ENCODE results near the gene IQGAP1.

IQGAP1 gene

GRCh38 chr15:90449206-90449735 lies 61.2 kb downstream of the IQGAP1 start:
- TF ChIP-seq, protein P1, sequence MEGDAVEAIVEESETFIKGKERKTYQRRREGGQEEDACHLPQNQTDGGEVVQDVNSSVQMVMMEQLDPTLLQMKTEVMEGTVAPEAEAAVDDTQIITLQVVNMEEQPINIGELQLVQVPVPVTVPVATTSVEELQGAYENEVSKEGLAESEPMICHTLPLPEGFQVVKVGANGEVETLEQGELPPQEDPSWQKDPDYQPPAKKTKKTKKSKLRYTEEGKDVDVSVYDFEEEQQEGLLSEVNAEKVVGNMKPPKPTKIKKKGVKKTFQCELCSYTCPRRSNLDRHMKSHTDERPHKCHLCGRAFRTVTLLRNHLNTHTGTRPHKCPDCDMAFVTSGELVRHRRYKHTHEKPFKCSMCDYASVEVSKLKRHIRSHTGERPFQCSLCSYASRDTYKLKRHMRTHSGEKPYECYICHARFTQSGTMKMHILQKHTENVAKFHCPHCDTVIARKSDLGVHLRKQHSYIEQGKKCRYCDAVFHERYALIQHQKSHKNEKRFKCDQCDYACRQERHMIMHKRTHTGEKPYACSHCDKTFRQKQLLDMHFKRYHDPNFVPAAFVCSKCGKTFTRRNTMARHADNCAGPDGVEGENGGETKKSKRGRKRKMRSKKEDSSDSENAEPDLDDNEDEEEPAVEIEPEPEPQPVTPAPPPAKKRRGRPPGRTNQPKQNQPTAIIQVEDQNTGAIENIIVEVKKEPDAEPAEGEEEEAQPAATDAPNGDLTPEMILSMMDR (conservative IDR thresholded peaks at IDR 0.05) = no peak

DNA sequence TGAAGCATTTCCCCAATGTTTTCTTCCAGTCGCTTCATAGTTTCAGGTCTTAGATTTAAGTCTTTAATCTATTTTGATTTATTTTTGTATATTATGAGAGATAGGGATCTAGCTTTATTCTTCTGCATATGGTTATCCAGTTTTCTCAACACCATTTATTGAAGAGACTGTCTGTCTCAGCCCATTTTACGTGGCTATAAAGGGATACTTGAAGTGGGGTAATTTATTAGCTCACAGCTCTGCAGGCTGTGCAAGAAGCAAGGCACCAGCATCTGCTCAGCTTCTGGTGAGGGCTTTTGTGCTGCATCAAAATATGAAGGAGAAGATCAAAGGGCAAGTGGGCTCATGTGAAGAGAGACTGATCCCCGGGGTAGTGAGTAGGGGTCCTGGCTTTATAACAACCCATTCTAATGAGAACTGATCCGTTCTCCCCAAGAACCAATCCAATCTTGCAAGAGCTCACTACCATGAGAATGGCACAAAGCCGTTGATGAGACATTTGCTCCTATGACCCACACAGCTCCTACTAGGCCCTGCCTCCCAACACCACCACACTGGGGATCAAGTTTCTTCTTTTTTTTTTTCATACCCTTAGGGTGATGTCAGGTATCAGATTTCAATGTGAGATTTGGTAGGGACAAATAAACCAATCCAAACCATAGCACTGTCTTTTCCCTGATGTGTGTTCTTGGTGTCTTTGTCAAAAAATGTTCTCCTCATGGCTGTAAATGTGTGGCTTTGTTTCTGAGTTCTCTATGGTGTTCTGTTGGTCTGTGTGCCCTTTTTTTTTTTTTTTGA lies 63.2 kb downstream of the IQGAP1 start:
- TF ChIP-seq, protein P1 (conservative IDR thresholded peaks at IDR 0.05) = no peak
- no peak overlapping the region for H3K27ac ChIP-seq

More at GRCh38 chr15:90449206-90449735, 61.2 kb downstream of the IQGAP1 start:
- H3K27ac ChIP-seq = no peak overlapping the region

DNA sequence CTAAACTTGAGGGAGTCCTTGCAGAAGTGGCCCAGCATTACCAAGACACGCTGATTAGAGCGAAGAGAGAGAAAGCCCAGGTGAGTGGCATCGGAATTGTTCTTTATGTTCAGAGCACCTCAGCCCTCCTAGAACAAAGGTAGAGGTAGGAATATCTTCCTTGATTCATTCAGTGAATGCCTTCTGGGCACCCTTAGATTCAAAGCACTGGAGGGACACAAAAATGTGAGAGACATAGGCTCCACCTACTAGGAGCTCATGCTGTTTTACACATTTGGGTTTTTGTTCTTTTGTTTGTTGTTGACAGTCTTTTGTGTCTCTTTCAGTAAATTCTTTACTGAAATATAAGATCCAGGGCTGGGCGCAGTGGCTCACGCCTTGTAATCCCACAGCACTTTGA lies 68.2 kb downstream of the IQGAP1 start:
- TF ChIP-seq, protein P1 (conservative IDR thresholded peaks at IDR 0.05) = no peak
- no peak overlapping the region for H3K27ac ChIP-seq

DNA sequence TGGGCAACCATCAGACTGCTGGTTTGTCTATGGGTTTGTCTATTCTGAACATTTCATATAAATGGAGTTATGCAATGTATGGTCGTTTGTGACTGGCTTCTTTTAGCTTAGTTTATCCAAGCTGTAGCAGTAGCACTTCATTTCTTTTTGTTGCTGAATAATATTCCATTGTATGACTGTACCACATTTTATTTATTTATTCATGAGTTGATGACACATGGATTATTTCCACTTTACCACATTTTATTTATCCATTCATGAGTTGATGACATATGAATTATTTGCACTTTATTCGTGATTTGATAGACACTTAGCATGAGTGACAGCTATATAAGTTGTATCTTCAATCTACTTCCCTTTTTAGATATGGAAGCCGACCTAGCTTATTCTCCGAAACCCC lies 70.0 kb downstream of the IQGAP1 start:
- no peak overlapping the region; the same call in 1 of the 2 replicates for H3K27ac ChIP-seq
- TF ChIP-seq, protein P1 (conservative IDR thresholded peaks at IDR 0.05) = no peak

DNA sequence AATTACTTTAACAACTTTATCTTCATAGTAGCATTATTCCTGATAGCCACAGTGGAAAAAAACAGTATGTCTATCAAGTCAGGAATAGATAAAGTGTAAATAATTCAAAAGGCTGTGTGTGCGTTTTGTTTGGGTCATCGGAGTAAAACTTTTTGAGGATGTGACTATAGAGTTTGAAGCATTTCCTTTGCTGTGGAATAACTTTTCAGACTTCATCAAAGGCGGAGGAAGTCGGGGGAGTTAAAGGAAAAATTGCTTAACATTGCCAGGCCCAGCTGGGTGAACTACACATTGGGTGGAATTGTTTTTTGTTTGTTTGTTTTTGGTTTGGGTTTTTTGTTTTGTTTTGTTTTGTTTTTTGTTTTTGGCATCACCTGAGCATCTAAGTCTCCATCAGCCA lies 71.3 kb downstream of the IQGAP1 start:
- TF ChIP-seq, protein P1 (conservative IDR thresholded peaks at IDR 0.05) = no peak

GRCh38 chr15:90460142-90460824 lies 72.2 kb downstream of the IQGAP1 start:
- TF ChIP-seq, protein P1 (conservative IDR thresholded peaks at IDR 0.05) = no peak
- H3K27ac ChIP-seq = no peak overlapping the region

More for the DNA sequence above, 71.3 kb downstream of the IQGAP1 start:
- H3K27ac ChIP-seq = no peak overlapping the region; the same call in 1 of the 2 replicates

- H3K27ac ChIP-seq = no peak overlapping the region
- TF ChIP-seq, protein P1 (conservative IDR thresholded peaks at IDR 0.05) = no peak
These were observed 75.3 kb downstream of the IQGAP1 start for GRCh38 chr15:90463381-90463780.

Measured in VCaP (cell line).